ES-I3 (cell line): ENCODE results near the gene ZNF687.

Experiments used
- H3K36me3 ChIP-seq: 2 replicates; pipeline ENCODE4 v1.6.1; 2013; ENCODE audit warnings: mild to moderate bottlenecking, low read length, control low read depth, moderate library complexity; ENCODE audit not compliant: insufficient read depth
- H3K4me1 ChIP-seq: 2 replicates; pipeline ENCODE4 v1.6.1; 2013; ENCODE audit warnings: mild to moderate bottlenecking, control low read depth, low read length; ENCODE audit not compliant: insufficient read depth
- H3K9ac ChIP-seq: 2 replicates; pipeline ENCODE4 v1.6.1; 2013; ENCODE audit warnings: low read depth, mild to moderate bottlenecking, low read length, moderate library complexity
- H3K9me3 ChIP-seq: 2 replicates; pipeline ENCODE4 v1.6.1; 2013; ENCODE audit warnings: mild to moderate bottlenecking, low read length, moderate library complexity; ENCODE audit not compliant: control insufficient read depth, insufficient read depth

The ZNF687 gene

DNA sequence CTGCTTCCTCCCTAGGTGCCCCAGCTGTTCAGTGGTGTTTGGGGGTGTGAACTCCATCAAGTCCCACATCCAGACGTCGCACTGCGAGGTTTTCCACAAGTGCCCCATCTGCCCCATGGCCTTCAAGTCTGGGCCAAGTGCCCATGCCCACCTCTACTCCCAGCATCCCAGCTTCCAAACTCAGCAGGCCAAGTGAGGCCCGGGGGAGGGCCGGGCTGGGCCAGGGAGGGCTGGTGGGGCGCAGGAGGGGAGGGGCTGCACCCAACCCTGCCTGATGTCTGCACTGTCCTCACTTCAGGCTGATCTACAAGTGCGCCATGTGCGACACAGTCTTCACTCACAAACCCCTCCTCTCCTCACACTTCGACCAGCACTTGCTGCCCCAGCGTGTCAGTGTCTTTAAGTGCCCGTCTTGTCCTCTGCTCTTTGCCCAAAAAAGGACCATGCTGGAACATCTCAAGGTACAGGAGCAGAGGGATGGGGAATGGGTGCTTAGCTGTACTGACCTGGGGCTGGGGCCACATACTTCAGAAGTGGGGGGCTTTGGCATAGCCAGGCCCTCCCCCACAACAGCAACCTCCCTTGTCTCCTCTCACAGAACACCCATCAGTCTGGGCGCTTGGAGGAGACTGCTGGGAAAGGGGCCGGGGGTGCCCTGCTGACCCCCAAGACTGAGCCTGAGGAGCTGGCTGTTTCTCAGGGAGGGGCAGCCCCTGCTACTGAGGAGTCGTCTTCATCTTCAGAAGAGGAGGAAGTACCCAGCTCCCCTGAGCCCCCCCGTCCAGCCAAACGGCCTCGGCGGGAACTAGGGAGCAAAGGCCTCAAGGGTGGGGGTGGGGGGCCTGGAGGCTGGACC is 7.2 kb downstream of the ZNF687 start:
- H3K9me3 ChIP-seq: no peaks in the 10 kb centered on the region
- peaks cover 8% of the 10 kb centered on the region; the same call in 1 of the 2 replicates for H3K4me1 ChIP-seq
- peaks cover 38% of the 10 kb centered on the region for H3K36me3 ChIP-seq
- H3K9ac ChIP-seq: no peak overlapping the region

DNA sequence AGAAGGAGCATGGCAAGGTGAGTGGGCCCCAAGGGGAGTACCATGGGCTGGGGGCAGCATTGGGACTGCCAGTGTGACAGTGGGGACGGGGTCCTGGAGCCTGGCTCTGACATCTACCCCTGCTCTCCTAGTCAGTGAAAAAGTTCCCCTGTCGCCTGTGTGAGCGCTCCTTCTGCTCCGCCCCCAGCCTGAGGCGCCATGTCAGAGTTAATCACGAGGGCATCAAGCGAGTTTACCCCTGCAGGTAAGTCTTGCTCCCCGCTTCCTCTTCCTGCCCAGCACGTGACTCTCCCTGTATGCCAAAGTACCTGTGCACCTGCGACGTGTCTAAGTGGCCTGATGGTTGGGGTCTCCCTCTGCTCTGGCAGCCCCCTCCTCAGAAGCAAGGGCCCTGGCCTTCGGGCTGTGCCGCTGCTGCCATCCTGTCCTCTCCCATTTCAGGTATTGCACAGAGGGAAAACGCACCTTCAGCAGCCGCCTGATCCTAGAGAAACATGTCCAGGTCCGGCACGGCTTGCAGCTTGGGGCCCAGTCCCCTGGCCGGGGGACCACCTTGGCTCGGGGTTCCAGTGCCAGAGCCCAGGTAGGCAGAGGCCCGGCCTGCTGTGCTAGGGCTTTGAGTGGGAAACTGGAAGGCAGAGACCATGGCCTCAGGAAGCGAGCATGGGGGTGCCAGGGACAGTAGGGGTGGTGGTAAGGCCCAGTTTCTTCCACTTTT is 8.1 kb downstream of the ZNF687 start:
- Histone ChIP-seq H3K4me1 (peaks cover 15% of the 10 kb centered on the region), H3K9me3 (no peaks in the 10 kb centered on the region), H3K36me3 (peaks cover 38% of the 10 kb centered on the region), H3K9ac (no peak overlapping the region)

DNA sequence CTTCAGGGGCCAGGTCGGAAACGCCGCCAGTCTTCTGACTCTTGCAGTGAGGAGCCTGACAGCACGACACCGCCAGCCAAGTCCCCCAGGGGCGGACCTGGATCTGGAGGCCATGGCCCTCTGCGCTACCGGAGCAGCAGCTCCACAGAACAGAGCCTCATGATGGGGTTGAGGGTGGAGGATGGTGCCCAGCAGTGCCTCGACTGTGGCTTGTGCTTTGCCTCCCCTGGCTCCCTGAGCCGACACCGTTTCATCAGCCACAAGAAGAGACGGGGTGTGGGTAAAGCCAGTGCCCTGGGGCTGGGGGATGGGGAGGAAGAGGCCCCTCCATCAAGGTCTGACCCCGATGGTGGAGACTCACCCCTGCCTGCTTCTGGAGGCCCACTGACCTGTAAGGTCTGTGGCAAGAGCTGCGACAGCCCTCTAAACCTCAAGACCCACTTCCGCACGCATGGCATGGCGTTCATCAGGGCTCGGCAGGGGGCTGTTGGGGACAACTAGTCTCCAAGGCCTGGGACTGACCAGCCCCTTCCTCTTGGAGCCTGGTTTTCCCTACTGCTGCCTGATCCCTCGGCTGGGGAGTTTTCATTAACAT is 8.7 kb downstream of the ZNF687 start:
- H3K9me3 ChIP-seq: no peaks in the 10 kb centered on the region
- H3K36me3 ChIP-seq: peaks cover 37% of the 10 kb centered on the region
- peaks cover 21% of the 10 kb centered on the region for H3K4me1 ChIP-seq
- no peak overlapping the region for H3K9ac ChIP-seq

DNA sequence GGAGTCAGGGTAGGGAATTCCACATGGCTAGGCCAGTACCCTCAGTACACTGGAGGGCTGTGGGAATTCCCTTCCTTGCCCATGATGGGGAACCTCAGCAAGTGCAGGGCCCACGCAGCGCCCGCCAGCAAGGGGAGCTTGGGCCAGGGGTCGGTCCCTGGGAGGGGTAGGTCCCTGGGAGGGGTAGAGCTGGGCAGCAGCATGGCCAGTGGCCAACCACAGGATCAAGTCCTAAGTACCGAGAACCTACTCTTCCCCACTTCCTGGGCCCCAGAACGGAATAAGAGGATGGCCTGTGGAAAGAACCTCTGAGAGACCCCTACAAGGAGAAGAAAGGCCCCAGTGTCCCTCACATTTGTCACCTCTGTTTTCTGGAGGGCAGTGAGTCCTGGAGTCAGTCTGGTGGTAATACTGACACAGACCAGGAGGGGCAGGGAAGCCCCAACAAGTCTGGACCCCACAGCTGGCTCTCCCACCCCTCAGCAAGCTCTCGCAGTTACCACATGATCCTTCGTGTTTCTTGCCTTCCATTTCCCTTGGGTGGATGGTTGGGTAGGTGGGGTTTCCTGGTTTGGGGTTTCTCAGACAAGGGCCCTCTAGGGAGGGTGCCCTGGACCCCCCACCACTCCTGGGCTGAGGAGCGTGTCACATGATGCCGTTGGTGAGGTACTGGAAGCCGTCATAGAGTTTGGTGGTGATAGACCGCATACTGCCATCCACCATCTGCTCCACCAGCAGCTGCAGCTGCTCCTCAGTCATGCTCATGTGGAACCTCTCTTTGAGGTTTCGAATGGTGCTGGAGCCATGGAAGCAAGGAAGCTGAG is 10.3 kb downstream of the ZNF687 start:
- Histone ChIP-seq H3K4me1 (peaks cover 21% of the 10 kb centered on the region), H3K9me3 (no peaks in the 10 kb centered on the region), H3K9ac (no peak overlapping the region), H3K36me3 (peaks cover 26% of the 10 kb centered on the region)

DNA sequence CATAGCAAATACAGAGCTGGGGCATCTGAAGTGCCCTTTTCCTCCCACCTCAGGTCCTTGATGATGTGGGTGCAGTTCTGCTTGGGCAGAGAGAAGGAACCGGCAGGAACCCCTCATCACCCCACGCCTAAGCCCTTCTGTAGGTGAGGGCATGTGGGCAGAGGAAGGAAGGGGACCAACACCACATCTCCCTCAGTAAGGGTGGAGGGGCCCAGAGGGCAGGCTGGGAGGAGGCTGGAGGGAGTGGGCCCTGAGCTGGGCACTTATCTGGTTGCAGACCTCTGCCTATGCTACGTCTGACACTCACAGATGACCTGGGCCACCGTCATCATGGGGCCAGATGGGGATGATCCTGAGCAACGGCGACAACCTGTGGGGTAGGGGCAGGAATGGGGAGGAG is 11.0 kb downstream of the ZNF687 start:
- Histone ChIP-seq H3K9ac (no peak overlapping the region), H3K36me3 (peaks cover 23% of the 10 kb centered on the region), H3K9me3 (no peaks in the 10 kb centered on the region), H3K4me1 (peaks cover 21% of the 10 kb centered on the region)

DNA sequence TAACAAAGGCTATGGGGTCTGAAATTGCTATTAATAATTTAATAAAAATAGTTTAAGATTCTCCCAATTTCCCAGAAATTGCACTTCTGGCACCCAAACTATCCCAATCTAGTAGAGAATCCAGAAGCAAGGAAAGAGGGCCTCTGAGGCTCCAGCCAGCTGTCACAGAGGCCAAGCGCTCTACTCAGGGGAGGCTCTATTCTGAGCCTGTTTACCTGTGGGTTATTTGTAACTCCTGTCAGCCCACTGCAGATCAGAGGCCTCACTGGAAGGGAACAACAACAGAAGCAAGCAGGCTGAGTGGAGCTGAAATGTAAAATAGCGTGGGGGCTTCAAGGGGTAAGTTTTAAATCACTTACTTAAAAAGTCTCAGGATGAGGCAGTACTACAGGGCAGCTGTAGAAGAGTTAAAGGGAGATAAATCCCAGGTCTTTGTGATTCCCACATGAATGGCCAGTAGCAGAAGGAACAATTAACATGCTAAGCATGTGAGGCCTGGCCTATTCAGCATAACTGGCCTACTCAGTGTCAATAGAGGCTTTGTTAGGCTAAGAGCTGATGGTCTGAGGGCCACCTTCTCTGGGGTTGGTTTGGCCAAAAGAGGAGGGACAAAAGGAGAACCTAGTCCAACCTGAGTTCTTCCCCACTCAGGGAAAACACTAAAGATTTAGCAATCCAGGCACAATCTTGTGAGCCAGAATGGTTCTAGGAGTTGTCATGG is 12.8 kb downstream of the ZNF687 start:
- peak overlapping the region; percentile 5; the same call in 1 of the 2 replicates for H3K9ac ChIP-seq
- H3K36me3 ChIP-seq: peaks cover 22% of the 10 kb centered on the region
- H3K9me3 ChIP-seq: no peaks in the 10 kb centered on the region
- peaks cover 21% of the 10 kb centered on the region for H3K4me1 ChIP-seq

DNA sequence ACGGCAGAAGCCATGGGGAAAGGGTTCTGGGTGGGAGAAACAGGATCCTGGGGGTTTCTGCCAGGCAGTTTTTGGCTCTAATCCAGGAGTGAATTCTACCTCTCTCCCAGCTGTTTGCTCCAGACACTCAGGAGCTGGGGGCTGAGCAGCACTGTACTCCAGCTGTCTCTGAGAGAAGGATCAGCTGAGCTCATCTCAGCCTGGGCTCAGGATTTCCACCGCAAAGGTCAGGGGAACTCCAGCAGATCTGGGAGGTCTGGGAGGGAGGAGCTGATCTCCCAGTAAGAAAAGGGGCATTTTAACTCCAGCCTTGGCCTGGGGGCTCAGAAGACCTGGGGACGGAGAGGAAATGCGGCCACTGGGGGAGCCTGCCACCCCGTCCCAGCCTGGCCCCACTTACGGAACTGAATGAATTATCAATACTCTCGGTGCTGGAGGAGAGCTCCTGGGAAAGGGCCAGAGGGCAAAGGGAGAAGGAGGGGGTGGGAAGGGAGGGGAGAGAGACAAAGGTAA is 27.8 kb downstream of the ZNF687 start:
- H3K9ac ChIP-seq: peak overlapping the region; percentile 8; the same call in 1 of the 2 replicates
- H3K4me1 ChIP-seq: peaks cover 33% of the 10 kb centered on the region
- H3K36me3 ChIP-seq: peaks cover 12% of the 10 kb centered on the region
- no peaks in the 10 kb centered on the region for H3K9me3 ChIP-seq

DNA sequence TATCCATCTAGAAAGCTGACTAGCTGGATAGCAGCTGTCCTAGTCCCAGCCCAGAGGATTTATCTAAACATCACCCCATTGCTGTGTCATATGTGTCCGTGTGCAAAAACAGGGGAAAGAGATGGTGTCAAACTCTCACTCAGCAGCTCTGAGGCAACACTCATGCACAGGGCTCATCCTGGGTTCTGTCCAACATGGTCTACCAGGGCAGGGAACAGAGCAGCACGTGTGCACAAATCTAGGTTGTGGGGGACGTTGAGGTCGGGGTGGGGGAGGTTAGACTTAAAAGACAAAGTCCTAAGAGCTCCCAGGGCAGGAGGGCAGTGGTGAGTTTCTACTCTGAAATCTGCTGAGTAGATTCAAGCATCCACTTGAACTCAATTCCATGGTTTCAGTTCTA is 28.9 kb downstream of the ZNF687 start:
- H3K9ac ChIP-seq: no peak overlapping the region
- H3K36me3 ChIP-seq: peaks cover 9% of the 10 kb centered on the region
- H3K9me3 ChIP-seq: no peaks in the 10 kb centered on the region
- H3K4me1 ChIP-seq: peaks cover 33% of the 10 kb centered on the region

DNA sequence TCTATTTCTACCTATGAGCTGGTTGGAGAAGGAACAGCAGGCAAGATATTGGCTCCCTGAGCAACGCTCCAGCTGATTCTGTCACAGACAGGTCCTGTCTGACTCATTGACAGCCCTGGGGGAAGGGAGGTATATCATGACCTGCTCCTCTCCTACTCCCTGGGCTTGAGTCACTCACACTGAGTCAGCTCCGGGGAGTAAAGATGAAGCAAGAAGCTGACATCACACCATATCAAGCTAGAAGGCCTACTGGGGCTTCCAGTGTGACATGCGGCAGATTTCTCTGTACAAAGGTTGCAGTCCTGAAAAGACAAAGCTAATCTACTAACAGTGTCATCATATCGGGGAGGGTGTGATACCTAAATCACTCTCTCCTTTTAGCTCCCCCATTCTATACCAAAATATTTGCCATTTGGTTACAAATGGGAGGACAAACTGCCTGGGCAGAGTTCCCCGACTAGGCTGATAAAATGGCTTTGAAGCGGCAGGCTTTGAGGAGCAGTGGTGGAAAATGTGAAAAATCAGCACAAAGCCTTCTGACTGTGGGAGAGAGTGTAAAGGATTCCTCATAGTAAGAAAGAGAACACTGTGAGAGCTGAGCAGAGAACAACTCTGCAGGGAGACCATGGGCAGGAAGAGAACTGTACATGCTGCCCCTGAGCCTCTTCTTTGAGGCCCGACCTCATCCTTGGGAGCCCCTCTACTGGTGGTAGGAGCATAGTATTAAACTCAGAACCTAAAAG is 29.7 kb downstream of the ZNF687 start:
- Histone ChIP-seq H3K9me3 (no peaks in the 10 kb centered on the region), H3K9ac (no peak overlapping the region), H3K36me3 (peaks cover 5% of the 10 kb centered on the region), H3K4me1 (peaks cover 33% of the 10 kb centered on the region)

DNA sequence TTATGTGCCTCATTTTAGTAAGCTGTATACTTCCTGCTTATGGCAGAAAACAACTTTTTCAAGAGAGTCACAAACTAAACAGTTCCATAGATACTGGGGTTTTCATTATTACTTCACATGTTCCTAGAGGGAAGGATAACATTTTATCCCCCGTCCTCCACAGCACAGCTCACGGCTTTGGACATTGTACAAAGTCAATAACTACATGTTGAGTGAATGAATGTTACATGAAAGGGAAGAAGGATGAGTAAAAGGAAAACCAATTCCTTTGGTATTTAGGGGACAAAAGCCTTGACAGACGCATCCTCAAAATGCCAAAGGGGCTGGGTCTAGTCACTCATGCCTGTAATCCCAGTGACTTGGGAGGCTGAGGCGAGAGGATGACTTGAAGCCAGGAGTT is 30.3 kb downstream of the ZNF687 start:
- Histone ChIP-seq H3K9me3 (no peaks in the 10 kb centered on the region), H3K9ac (no peak overlapping the region), H3K36me3 (peaks cover 5% of the 10 kb centered on the region), H3K4me1 (peaks cover 33% of the 10 kb centered on the region)

DNA sequence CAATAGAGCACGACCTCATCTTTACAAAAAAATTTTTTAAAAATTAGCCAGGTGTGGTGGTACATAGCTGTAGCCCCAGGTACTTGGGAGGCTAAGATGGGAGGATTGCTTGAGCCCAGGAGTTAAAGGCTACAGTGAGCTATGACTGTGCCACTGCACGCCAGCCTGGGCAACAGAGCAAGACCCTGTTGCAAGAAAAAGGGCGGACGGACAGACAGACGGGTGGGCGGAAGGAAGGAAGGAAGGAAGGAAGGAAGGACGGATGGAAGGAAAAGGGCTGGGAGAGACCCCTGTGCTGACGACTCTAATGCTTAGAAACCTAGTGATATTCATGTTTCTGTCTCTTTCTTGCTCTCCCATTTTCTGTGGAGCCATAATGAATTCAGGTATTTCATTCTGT is 30.7 kb downstream of the ZNF687 start:
- Histone ChIP-seq H3K36me3 (peaks cover 5% of the 10 kb centered on the region; the same call in 1 of the 2 replicates), H3K9me3 (no peaks in the 10 kb centered on the region), H3K4me1 (peaks cover 33% of the 10 kb centered on the region), H3K9ac (no peak overlapping the region)

DNA sequence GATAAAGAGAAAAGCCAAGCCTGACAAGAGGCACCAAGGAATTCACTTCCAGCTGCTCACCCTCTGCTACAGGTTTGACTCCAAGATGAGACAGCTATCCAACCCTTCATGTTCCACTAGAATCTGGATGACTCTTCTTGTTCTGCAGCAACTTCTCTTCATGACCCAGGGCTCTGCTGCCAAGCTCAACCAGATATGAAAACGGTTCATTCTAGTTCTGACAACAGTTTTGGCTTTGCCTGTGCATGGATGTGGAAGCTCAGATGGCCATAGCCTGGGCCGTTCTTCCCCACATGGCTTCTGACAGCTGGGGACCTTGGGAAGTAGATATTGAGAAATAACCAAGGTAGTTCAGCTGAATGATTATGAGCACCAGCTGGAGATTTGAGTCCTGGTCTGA is 31.4 kb downstream of the ZNF687 start:
- no peak overlapping the region for H3K9ac ChIP-seq
- H3K36me3 ChIP-seq: peaks cover 4% of the 10 kb centered on the region; the same call in 1 of the 2 replicates
- no peaks in the 10 kb centered on the region for H3K9me3 ChIP-seq
- peaks cover 33% of the 10 kb centered on the region for H3K4me1 ChIP-seq
